ENCODE results near the gene LHX3. TPM values are rescaled to one million over a fixed set of nuclear protein-coding genes. Genes with fewer than 3 reads are reported as not detected.

LHX3 gene
- total RNA-seq, 1 experiment from 2014 or later: not detected

GRCh38 chr9:136190656-136191055, 14.3 kb downstream of the LHX3 start:
- no peak overlapping the region for H3K4me3 Mint-ChIP-seq
- no peaks in the 10 kb centered on the region for H3K36me3 Mint-ChIP-seq (ENCODE audit: insufficient read depth in 1 of 3, low read depth in 3 of 3)
- Histone ChIP-seq H2AK5ac (ENCODE audit: insufficient read length, low read length) (no peak overlapping the region), H2BK5ac (ENCODE audit: insufficient read length, low read length) (no peak overlapping the region), H3K14ac (ENCODE audit: insufficient read depth, low read length) (no peak overlapping the region), H3K79me1 (ENCODE audit: insufficient read depth, low read depth, low read length, poor library complexity, severe bottlenecking) (no peaks in the 10 kb centered on the region), H3K9ac (ENCODE audit: extremely low read depth, insufficient read length, low read length) (no peak overlapping the region), H3K27ac (ENCODE audit: insufficient read length, low read depth, low read length) (no peak overlapping the region), H3K79me2 (ENCODE audit: insufficient read depth, low read length) (no peaks in the 10 kb centered on the region), H3K27me3 (ENCODE audit: insufficient read depth, low read length) (peaks cover 43% of the 10 kb centered on the region; the same call in 1 of the 2 replicates), H3K4me1 (ENCODE audit: insufficient read depth, low read length) (no peaks in the 10 kb centered on the region), H2BK20ac (ENCODE audit: low read depth, low read length, poor library complexity, severe bottlenecking) (no peak overlapping the region), H3T11ph (ENCODE audit: low read length) (no peak overlapping the region), H3K23me2 (ENCODE audit: insufficient read length, low read depth, low read length, poor library complexity, severe bottlenecking) (no peaks in the 10 kb centered on the region), H3K23ac (ENCODE audit: insufficient read length, low read depth, low read length) (no peak overlapping the region), H2BK120ac (ENCODE audit: low read depth, low read length, poor library complexity, severe bottlenecking) (no peak overlapping the region), H4K20me1 (ENCODE audit: control insufficient read depth, insufficient read depth, insufficient read length) (peaks cover 3% of the 10 kb centered on the region), H3K4ac (ENCODE audit: low read depth, low read length) (no peak overlapping the region), H4K8ac (replicated peaks; ENCODE audit: insufficient read length, low read depth, low read length) (no peak overlapping the region), H4K91ac (ENCODE audit: insufficient read length, low read depth, low read length) (no peak overlapping the region), H3K56ac (ENCODE audit: insufficient read length, low read depth, low read length) (no peak overlapping the region), H2AFZ (ENCODE audit: low read length) (no peak overlapping the region), H2BK15ac (ENCODE audit: low read depth, low read length) (no peak overlapping the region), H3K9me3 (ENCODE audit: control insufficient read depth, low read depth, low read length) (no peaks in the 10 kb centered on the region), H4K5ac (ENCODE audit: insufficient read length, low read depth, low read length) (no peak overlapping the region), H3K18ac (ENCODE audit: insufficient read length, low read depth, low read length) (no peak overlapping the region), H3K4me2 (ENCODE audit: insufficient read depth, insufficient read length, low read length) (no peak overlapping the region), H2BK12ac (ENCODE audit: insufficient read length, low read depth, low read length) (no peak overlapping the region)
- no peak for TF ChIP-seq CTCF (conservative IDR thresholded peaks at IDR 0.05)
- H3K27ac Mint-ChIP-seq: no peak overlapping the region
- H3K27me3 Mint-ChIP-seq (ENCODE audit: low read depth): peaks cover 62% of the 10 kb centered on the region
- no peak for DNase-seq
- peaks cover 9 to 42% of the 10 kb centered on the region in 2 experiments for H3K4me1 Mint-ChIP-seq
- WGBS (ENCODE audit: extremely low coverage, insufficient read length, low lambda C conversion rate): no CpG with 5 or more reads among the region's 11 CpGs
- no peaks in the 10 kb centered on the region for H3K9me3 Mint-ChIP-seq

All from H9 (cell line).